H9 (cell line): Measurements from ENCODE around the gene ZNF521. TPM values are rescaled to one million over a fixed set of nuclear protein-coding genes. Genes with fewer than 3 reads are reported as not detected.

ENCODE experiments used
- DNase-seq: peaks from one replicate; pipeline ENCODE4 v3.0.0-alpha.2; 2017
- H2AFZ ChIP-seq: one replicate; pipeline ENCODE4 v1.6.1; 2013; ENCODE audit warnings: mild to moderate bottlenecking, low read length, control low read depth, moderate library complexity
- H2AK5ac ChIP-seq: 2 replicates; pipeline ENCODE4 v1.6.1; 2013; ENCODE audit warnings: low read length, control low read depth, mixed read lengths; ENCODE audit not compliant: insufficient read length
- H2BK120ac ChIP-seq: one replicate; pipeline ENCODE4 v1.6.1; 2013; ENCODE audit warnings: low read depth, mild to moderate bottlenecking, low read length, control low read depth, inconsistent platforms; ENCODE audit not compliant: poor library complexity, severe bottlenecking
- H2BK12ac ChIP-seq: 2 replicates; pipeline ENCODE4 v1.6.1; 2013; ENCODE audit warnings: low read length, control low read depth, mixed read lengths, low read depth; ENCODE audit not compliant: insufficient read length
- H2BK15ac ChIP-seq: 2 replicates; pipeline ENCODE4 v1.6.1; 2013; ENCODE audit warnings: low read depth, low read length, control low read depth
- H2BK20ac ChIP-seq: one replicate; pipeline ENCODE4 v1.6.1; 2013; ENCODE audit warnings: low read depth, mild to moderate bottlenecking, low read length, control low read depth, inconsistent platforms; ENCODE audit not compliant: poor library complexity, severe bottlenecking
- H2BK5ac ChIP-seq: 2 replicates; pipeline ENCODE4 v1.6.1; 2013; ENCODE audit warnings: low read length, control low read depth, mixed read lengths; ENCODE audit not compliant: insufficient read length
- H3K14ac ChIP-seq: 2 replicates; pipeline ENCODE4 v1.6.1; 2013; ENCODE audit warnings: low read length, control low read depth; ENCODE audit not compliant: insufficient read depth
- H3K18ac ChIP-seq: 2 replicates; pipeline ENCODE4 v1.6.1; 2013; ENCODE audit warnings: low read depth, mild to moderate bottlenecking, mixed read lengths, low read length, control low read depth; ENCODE audit not compliant: insufficient read length
- H3K23ac ChIP-seq: 2 replicates; pipeline ENCODE4 v1.6.1; 2013; ENCODE audit warnings: low read length, control low read depth, mixed read lengths, low read depth; ENCODE audit not compliant: insufficient read length
- H3K23me2 ChIP-seq: 2 replicates; pipeline ENCODE4 v1.6.1; 2013; ENCODE audit warnings: low read depth, mild to moderate bottlenecking, mixed read lengths, low read length, control low read depth; ENCODE audit not compliant: insufficient read length, poor library complexity, severe bottlenecking
- H3K27ac ChIP-seq: 2 replicates; pipeline ENCODE4 v1.5.1; 2013; ENCODE audit warnings: low read length, control low read depth, mixed read lengths, low read depth; ENCODE audit not compliant: insufficient read length
- H3K27me3 ChIP-seq: 2 replicates; pipeline ENCODE4 v1.6.1; 2013; ENCODE audit warnings: low read length, control low read depth, inconsistent platforms; ENCODE audit not compliant: insufficient read depth
- H3K4ac ChIP-seq: 2 replicates; pipeline ENCODE4 v1.6.1; 2013; ENCODE audit warnings: low read depth, mild to moderate bottlenecking, control low read depth, inconsistent platforms, low read length, moderate library complexity
- H3K4me1 ChIP-seq: 2 replicates; pipeline ENCODE4 v1.6.1; 2013; ENCODE audit warnings: low read length, control low read depth, inconsistent platforms; ENCODE audit not compliant: insufficient read depth
- H3K4me2 ChIP-seq: 2 replicates; pipeline ENCODE4 v1.6.1; 2013; ENCODE audit warnings: low read length, control low read depth, mixed read lengths; ENCODE audit not compliant: insufficient read length, insufficient read depth
- H3K56ac ChIP-seq: 2 replicates; pipeline ENCODE4 v1.6.1; 2013; ENCODE audit warnings: low read depth, mild to moderate bottlenecking, mixed read lengths, low read length, control low read depth; ENCODE audit not compliant: insufficient read length
- H3K79me1 ChIP-seq: 2 replicates; pipeline ENCODE4 v1.6.1; 2013; ENCODE audit warnings: low read depth, mild to moderate bottlenecking, moderate library complexity, low read length, control low read depth, inconsistent platforms; ENCODE audit not compliant: insufficient read depth, poor library complexity, severe bottlenecking
- H3K79me2 ChIP-seq: 2 replicates; pipeline ENCODE4 v1.6.1; 2013; ENCODE audit warnings: low read length, control low read depth, inconsistent platforms; ENCODE audit not compliant: insufficient read depth
- H3K9ac ChIP-seq: 2 replicates; pipeline ENCODE4 v1.6.1; 2013; ENCODE audit warnings: low read length, control low read depth, mixed read lengths; ENCODE audit not compliant: insufficient read length; ENCODE audit errors: extremely low read depth
- H3K9me3 ChIP-seq: one replicate; pipeline ENCODE4 v1.6.1; 2013; ENCODE audit warnings: low read depth, low read length, inconsistent platforms; ENCODE audit not compliant: control insufficient read depth
- H3T11ph ChIP-seq: one replicate; pipeline ENCODE4 v1.6.1; 2013; ENCODE audit warnings: mild to moderate bottlenecking, low read length, control low read depth, inconsistent platforms
- H4K20me1 ChIP-seq: one replicate; pipeline ENCODE4 v1.6.1; 2013; ENCODE audit not compliant: control insufficient read depth, insufficient read length, insufficient read depth
- H4K5ac ChIP-seq: 2 replicates; pipeline ENCODE4 v1.6.1; 2013; ENCODE audit warnings: low read depth, mild to moderate bottlenecking, mixed read lengths, low read length, control low read depth; ENCODE audit not compliant: insufficient read length
- H4K8ac ChIP-seq: replicated peaks from 2 replicates; pipeline ENCODE4 v1.6.1; 2013; ENCODE audit warnings: low read length, control low read depth, mixed read lengths, low read depth; ENCODE audit not compliant: insufficient read length
- H4K91ac ChIP-seq: 2 replicates; pipeline ENCODE4 v1.6.1; 2013; ENCODE audit warnings: low read depth, mild to moderate bottlenecking, moderate library complexity, mixed read lengths, low read length, control low read depth; ENCODE audit not compliant: insufficient read length
- H3K27ac Mint-ChIP-seq, 3 experiments: 2 replicates in 2 of 3; 3 replicates in 1 of 3; pipeline ENCODE4 v1.8.0; 2020 to 2021; ENCODE audit warnings: mixed read lengths in 3 of 3, mild to moderate bottlenecking in 1 of 3, moderate library complexity in 1 of 3
- H3K27me3 Mint-ChIP-seq: 2 replicates; pipeline ENCODE4 v1.8.0; 2021; ENCODE audit warnings: low read depth, mild to moderate bottlenecking, moderate library complexity, mixed read lengths
- H3K36me3 Mint-ChIP-seq, 3 experiments: 2 replicates in 2 of 3; 3 replicates in 1 of 3; pipeline ENCODE4 v1.8.0; 2020 to 2021; ENCODE audit warnings: low read depth in 3 of 3, mixed read lengths in 3 of 3; ENCODE audit not compliant: insufficient read depth in 1 of 3
- H3K4me1 Mint-ChIP-seq, 2 experiments: 2 replicates each; pipeline ENCODE4 v1.8.0; 2020; ENCODE audit warnings: mixed read lengths in 2 of 2
- H3K4me3 Mint-ChIP-seq, 2 experiments: 2 replicates in 1 of 2; 3 replicates in 1 of 2; pipeline ENCODE4 v1.8.0; 2020 to 2021; ENCODE audit warnings: mild to moderate bottlenecking in 2 of 2, mixed read lengths in 2 of 2, moderate library complexity in 1 of 2
- H3K9me3 Mint-ChIP-seq, 2 experiments: 2 replicates in 1 of 2; 3 replicates in 1 of 2; pipeline ENCODE4 v1.8.0; 2020; ENCODE audit warnings: mild to moderate bottlenecking in 2 of 2, mixed read lengths in 2 of 2, moderate library complexity in 1 of 2
- WGBS: extraction: QIAGEN DNeasy Blood & Tissue Kit; methylation state at CpG from one replicate; pipeline ENCODE4 v1.1.7; 2013; ENCODE audit warnings: missing lambda C conversion rate, low lambda C conversion rate, mixed read lengths; ENCODE audit not compliant: insufficient read length; ENCODE audit errors: extremely low coverage; 5-methylcytosine and 5-hydroxymethylcytosine counted together
- total RNA-seq: library from RNA; stranded (reverse); gene quantifications from 2 replicates; pipeline ENCODE4 v1.2.1, GENCODE V29; 2021
- TF ChIP-seq, protein P1 (sequence below): fragments of 200-600 bp; sonication (generic); conservative IDR thresholded peaks from 3 replicates; pipeline ENCODE4 v1.8.0; 2021; ENCODE audit warnings: antibody characterized with exemption, mild to moderate bottlenecking

The ZNF521 gene
- total RNA-seq, 1 experiment from 2014 or later, result 3.3 TPM

DNA sequence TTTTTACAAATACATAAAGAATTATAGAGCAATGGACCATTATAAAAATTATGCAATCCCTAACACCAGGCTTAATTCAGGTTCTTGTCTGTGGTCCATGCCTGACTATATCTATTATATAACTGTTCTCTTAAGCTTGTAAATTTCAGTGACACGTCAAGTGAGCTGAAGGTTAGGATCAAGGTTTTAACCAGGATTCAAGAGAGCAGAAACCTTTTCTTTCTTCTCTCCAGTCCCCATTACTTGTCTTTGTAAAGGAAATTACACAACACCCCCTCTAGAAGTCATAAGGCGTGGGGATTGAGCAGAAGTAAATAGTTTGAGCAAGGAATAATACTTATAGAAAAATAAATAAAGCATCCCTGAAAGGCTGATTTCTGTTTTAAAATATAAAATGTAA is 122.0 kb downstream of the ZNF521 start:
- WGBS, result no CpG with 5 or more reads among the region's 2 CpGs

More for the DNA sequence above, 122.0 kb downstream of the ZNF521 start:
- H3K9me3 ChIP-seq, result no peaks in the 10 kb centered on the region
- no peak overlapping the region for H3T11ph ChIP-seq
- no peak overlapping the region for H3K4me3 Mint-ChIP-seq
- H2BK12ac ChIP-seq, result no peak overlapping the region
- H3K4me2 ChIP-seq, result no peak overlapping the region
- no peak overlapping the region for H2BK120ac ChIP-seq
- H2AFZ ChIP-seq, result no peak overlapping the region
- no peaks in the 10 kb centered on the region for H4K20me1 ChIP-seq
- no peak overlapping the region for H3K4ac ChIP-seq
- H3K27ac Mint-ChIP-seq, result no peak overlapping the region
- H3K27ac ChIP-seq, result no peak overlapping the region
- no peaks in the 10 kb centered on the region for H3K4me1 ChIP-seq
- no peaks in the 10 kb centered on the region for H3K27me3 ChIP-seq
- H2AK5ac ChIP-seq, result no peak overlapping the region
- TF ChIP-seq, protein P1, sequence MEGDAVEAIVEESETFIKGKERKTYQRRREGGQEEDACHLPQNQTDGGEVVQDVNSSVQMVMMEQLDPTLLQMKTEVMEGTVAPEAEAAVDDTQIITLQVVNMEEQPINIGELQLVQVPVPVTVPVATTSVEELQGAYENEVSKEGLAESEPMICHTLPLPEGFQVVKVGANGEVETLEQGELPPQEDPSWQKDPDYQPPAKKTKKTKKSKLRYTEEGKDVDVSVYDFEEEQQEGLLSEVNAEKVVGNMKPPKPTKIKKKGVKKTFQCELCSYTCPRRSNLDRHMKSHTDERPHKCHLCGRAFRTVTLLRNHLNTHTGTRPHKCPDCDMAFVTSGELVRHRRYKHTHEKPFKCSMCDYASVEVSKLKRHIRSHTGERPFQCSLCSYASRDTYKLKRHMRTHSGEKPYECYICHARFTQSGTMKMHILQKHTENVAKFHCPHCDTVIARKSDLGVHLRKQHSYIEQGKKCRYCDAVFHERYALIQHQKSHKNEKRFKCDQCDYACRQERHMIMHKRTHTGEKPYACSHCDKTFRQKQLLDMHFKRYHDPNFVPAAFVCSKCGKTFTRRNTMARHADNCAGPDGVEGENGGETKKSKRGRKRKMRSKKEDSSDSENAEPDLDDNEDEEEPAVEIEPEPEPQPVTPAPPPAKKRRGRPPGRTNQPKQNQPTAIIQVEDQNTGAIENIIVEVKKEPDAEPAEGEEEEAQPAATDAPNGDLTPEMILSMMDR, result no peak
- H4K91ac ChIP-seq, result no peak overlapping the region
- no peaks in the 10 kb centered on the region for H3K23me2 ChIP-seq
- no peaks in the 10 kb centered on the region for H3K79me1 ChIP-seq
- H3K4me1 Mint-ChIP-seq, result peaks cover 7 to 19% of the 10 kb centered on the region in 2 experiments
- no peak overlapping the region for H2BK5ac ChIP-seq
- no peak overlapping the region for H3K14ac ChIP-seq
- H3K18ac ChIP-seq, result no peak overlapping the region
- no peak overlapping the region for H2BK20ac ChIP-seq
- no peak overlapping the region for H3K23ac ChIP-seq
- H3K56ac ChIP-seq, result no peak overlapping the region
- H3K9me3 Mint-ChIP-seq, result no peaks in the 10 kb centered on the region
- DNase-seq, result no peak
- no peak overlapping the region for H4K8ac ChIP-seq
- no peak overlapping the region for H4K5ac ChIP-seq
- no peaks in the 10 kb centered on the region for H3K27me3 Mint-ChIP-seq
- no peaks in the 10 kb centered on the region for H3K79me2 ChIP-seq
- no peak overlapping the region for H2BK15ac ChIP-seq
- peaks cover 0 to 25% (median 16%) of the 10 kb centered on the region in 3 experiments; a peak in 4 of 7 replicates for H3K36me3 Mint-ChIP-seq
- no peak overlapping the region for H3K9ac ChIP-seq
